GM18907 (cell line): ENCODE results near the gene OR4D2.

Experiments used
- ATAC-seq: cut with Tn5 transposase; IDR thresholded peaks from one replicate; pipeline ENCODE4 v1.9.1; 2021; ENCODE audit warnings: mild to moderate bottlenecking, moderate library complexity; ENCODE audit not compliant: unreplicated experiment

The OR4D2 gene

GRCh38 chr17:58172369-58173071 is 5.7 kb downstream of the OR4D2 start:
- no peak for ATAC-seq

DNA sequence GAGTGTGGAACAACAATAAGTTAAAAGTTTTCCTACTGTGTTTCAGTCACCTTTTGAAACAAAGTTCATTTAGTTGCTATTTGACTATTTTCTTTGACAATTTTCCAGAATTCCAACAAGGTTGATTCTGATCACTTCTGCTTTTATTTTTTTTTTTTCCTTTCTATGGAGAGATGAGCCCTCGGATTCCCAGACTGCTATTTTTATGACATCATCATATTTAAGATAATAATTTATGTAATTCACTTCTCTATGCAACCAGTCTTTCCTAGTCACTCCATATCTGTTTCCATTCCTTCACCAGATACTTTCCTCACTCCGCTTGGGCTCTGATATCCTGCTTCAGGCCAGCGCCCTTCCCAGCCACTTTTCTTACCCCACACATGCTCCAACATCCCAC is 8.1 kb downstream of the OR4D2 start:
- no peak for ATAC-seq

DNA sequence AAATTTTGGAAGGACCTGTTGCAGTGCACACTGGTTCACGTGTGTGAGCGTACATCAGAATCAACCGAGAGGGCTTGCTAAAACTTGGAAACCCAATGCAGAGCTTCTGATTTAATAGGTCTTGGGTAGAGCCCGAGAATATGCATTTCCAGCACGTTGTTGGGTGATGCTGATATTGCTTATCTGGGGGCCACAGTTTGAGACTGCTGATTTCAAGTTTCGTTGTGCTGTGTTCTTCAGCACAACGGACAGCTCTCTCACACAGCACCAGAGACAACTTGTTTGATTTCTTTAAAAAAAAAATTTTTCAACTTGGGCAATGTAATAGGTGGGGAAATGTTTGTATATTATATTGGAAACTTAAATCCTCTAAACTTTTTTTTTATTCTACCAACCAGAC is 9.4 kb downstream of the OR4D2 start:
- ATAC-seq, result no peak

DNA sequence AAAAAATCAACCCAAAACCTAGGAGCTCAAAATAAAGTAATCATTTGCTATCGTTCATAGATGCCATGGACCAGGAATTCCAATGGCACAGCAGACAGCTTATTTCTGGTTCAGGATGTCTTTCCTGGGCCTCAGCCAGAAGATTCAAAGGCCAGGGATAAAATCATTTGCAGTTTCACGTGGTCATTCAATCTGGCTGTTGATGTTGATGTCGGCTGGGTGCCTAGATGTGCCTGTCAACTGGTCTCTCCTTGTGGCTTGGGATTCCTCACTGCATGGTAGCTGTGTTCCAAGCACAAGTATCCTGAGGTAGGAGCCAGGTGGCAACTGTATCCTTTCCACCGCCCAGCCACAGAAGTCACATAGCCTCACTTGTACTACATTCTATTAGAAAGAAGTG is 15.0 kb downstream of the OR4D2 start:
- ATAC-seq, result no peak

- ATAC-seq, result no peak
These were observed 16.7 kb downstream of the OR4D2 start for GRCh38 chr17:58183514-58183913.

DNA sequence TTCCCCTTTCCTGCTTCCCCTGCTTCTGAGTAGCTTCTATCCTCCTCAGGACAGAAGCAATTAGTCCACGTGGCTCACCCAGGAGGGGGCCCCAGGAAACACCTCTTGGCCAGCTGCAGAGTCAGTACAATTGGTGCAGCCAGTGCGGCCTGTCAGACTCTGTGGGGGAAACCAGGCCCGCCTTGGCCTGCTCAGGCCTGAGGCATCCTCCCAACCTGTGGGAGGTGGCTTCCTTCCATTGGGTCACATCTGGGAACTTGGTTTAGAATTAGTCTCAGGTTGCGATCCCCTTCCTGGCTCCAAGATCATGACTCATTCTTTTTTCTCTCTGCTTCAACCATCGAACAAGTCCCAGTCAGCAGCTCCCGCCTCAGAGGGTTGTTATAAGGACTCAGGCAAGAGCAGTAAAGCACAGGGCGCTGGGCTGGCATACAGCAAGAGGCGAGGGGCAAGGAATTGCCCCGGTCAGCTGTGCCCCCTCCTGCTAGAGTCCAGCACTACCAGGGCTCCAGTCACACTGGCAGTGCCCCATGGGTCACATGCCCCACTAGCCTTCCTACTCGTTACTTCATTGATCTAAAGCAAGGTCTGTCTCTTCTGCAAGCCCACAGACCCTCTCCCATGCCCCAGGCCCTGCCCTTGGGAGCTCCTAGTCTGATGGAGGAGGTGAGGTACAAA is 17.7 kb downstream of the OR4D2 start:
- ATAC-seq, result no peak

DNA sequence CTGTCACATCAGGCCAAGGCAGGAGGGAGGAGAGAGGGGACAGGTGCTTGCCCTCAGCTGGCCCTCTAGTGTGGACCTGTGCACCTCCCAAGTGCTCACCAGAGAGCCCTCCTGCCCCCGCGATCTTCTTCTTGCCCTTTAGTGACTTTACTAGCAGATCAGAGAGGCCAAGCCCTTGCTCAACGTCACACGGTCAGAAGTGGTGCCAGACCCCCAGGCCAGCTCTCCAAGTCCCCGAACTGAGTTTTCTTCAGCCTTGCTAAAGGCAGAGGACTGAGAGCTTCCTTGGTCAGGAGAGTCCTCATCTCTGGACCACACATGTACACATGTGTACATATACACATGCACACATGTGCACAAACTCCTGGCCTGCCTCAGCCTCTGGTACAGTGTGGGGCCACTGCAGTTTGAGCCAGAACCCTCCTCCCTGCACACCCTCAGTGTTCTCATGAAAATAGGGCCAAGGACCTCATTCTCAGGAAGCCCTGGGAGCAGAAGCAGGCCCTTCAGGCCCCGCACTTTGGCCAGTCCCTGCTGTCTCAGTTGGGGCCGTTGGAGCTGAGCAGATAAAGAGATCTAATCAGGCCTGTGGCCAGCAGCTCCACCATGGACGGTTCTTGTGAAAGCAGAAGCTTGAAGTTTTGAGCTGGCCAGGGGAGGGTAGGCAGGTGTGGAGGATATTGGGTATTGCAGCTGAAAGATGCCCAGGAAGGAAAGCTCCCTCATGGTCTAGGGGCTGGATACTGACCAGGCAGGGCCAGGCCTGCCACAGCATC is 18.4 kb downstream of the OR4D2 start:
- ATAC-seq, result no peak

- ATAC-seq, result no peak
These were observed 19.8 kb downstream of the OR4D2 start for GRCh38 chr17:58186591-58186990.

GRCh38 chr17:58187063-58187462 is 20.3 kb downstream of the OR4D2 start:
- ATAC-seq, result no peak

GRCh38 chr17:58187675-58188074 is 20.9 kb downstream of the OR4D2 start:
- no peak for ATAC-seq

GRCh38 chr17:58189436-58190146 is 22.8 kb downstream of the OR4D2 start:
- no peak for ATAC-seq

DNA sequence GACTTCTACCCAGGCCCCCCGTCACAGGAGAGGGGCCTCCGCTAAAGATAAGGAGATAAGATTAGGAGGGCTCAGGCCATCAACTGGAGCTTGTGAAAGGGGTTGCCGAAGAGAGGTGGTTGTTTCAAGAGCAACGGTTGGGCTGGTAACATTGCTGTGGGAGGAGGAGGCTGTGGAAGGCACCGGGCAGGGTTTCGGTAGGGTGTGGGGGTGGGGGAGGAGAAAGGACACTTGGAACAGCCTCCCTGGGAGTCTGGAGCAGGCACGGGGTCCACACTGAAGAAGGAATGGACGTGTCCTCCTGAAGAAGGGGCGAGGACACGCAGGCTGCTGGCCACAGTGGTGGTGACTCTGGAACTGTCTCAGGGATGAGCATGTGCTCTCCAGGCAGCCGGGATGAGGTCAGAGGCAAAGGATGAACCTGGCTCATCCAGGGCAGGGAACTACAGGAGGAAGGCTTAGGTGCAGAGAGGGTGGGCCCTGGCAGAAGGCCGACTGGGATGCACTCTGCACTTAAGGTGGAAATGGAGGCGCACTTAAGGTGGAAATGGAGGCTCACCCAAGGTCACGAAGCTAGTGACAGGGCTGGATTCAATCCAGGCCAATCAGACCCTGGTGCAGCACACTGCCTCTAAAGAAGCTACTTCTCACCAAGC is 24.6 kb downstream of the OR4D2 start:
- no peak for ATAC-seq

DNA sequence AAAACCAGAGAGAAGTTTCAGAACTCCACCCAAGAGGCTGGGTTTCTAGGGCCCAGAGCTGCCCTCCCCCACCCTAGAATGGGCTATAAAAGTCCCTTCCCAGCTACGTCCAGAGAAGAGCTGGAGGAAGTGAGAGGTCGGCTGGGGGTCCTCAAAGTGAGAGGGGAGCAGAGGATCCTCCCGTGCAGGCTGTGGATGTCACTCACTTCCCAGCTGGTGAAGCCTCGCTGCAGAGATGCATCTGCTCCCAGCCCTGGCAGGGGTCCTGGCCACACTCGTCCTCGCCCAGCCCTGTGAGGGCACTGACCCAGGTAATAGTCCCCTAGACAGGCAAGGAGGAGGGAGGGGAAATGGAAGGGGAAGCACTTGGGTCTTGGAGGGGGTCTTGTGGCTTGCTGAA is 25.8 kb downstream of the OR4D2 start, which contains the start of gene EPX:
Gene EPX, plus strand, starts transcription at position 115 of the 400 bp plus-strand sequence. Its CDS starts 121 bp downstream, at position 236.
- no peak for ATAC-seq

- ATAC-seq, result no peak
These were observed 27.0 kb downstream of the OR4D2 start for GRCh38 chr17:58193641-58194255.

DNA sequence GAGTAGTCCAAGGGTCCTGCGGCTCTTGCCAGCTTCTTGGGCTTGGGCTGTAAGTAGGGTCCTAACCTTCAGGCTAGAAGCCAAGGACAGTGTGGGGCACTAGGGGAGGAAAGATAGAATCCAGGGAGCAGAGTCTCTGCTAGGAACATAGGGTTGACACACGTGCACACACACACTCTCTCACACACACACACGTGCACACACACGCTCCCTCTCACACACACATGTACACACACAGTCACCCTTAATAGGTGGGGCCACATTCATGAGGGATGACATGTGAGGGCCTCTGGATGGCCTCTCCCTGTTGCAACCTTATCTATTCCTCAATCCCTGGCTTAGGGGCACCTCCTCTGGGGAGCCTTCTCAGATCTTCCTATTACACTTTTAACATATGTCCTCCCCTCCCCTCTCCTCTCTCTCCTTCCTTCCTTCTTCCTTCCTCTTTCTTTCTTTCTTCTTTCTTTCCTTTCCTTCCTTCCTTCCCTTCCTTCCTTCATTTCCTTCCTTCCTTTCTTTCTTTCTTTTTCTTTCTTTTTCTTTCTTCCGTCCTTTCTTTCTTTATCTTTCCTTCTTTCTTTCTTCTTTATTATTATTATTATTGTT is 28.8 kb downstream of the OR4D2 start:
- ATAC-seq, result no peak

GRCh38 chr17:58196610-58197009 is 29.8 kb downstream of the OR4D2 start:
- no peak for ATAC-seq

GRCh38 chr17:58200024-58200633 is 33.3 kb downstream of the OR4D2 start:
- ATAC-seq, result no peak

- no peak for ATAC-seq
These were observed 36.1 kb downstream of the OR4D2 start for GRCh38 chr17:58202859-58203258.

- no peak for ATAC-seq
These were observed 38.0 kb downstream of the OR4D2 start for GRCh38 chr17:58204796-58205195.
